ENCODE results near the gene ZCRB1. TPM values are rescaled to one million over a fixed set of nuclear protein-coding genes. Genes with fewer than 3 reads are reported as not detected.

Gene ZCRB1
- total RNA-seq, 1 experiment from 2014 or later, result 71.5 TPM

DNA sequence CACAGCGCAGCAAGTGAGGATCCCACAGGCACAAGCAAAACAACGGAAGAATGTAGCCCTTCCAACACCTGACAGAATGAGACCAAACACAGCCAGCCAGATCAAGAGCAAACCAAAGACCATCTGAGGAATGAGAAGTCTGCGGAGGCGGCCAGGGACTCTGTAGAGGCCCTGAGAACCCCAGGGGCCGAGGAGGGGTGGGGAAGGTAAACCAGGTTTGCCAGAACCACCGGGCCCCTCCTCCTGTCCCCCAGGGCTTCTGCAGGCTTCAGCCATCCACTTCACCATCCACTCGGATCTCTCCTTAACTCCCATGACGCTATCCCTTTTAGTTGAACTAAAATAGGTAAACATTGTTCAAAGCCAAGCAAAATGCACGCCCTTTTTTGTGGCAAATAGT is 37.4 kb downstream of the ZCRB1 start:
- H4K8ac ChIP-seq (replicated peaks; ENCODE audit: insufficient read length, low read depth, low read length), result no peak overlapping the region
- no peak overlapping the region for H2BK20ac ChIP-seq (ENCODE audit: low read depth, low read length, poor library complexity, severe bottlenecking)
- no peak overlapping the region for H2BK12ac ChIP-seq (ENCODE audit: insufficient read length, low read depth, low read length)
- no peak overlapping the region for H2AFZ ChIP-seq (ENCODE audit: low read length)
- no peaks in the 10 kb centered on the region for H3K79me2 ChIP-seq (ENCODE audit: insufficient read depth, low read length)
- H3K4me3 Mint-ChIP-seq, result no peak overlapping the region
- no peaks in the 10 kb centered on the region for H3K9me3 ChIP-seq (ENCODE audit: control insufficient read depth, low read depth, low read length)
- no peak overlapping the region for H3K4me2 ChIP-seq (ENCODE audit: insufficient read depth, insufficient read length, low read length)
- no peak overlapping the region for H3K14ac ChIP-seq (ENCODE audit: insufficient read depth, low read length)
- H3K79me1 ChIP-seq (ENCODE audit: insufficient read depth, low read depth, low read length, poor library complexity, severe bottlenecking), result no peaks in the 10 kb centered on the region
- H3K36me3 Mint-ChIP-seq (ENCODE audit: insufficient read depth in 1 of 3, low read depth in 3 of 3), result no peaks in the 10 kb centered on the region
- no peak overlapping the region for H4K91ac ChIP-seq (ENCODE audit: insufficient read length, low read depth, low read length)
- no peak overlapping the region for H3T11ph ChIP-seq (ENCODE audit: low read length)
- H3K27me3 Mint-ChIP-seq (ENCODE audit: low read depth), result peaks cover 15% of the 10 kb centered on the region
- H3K9ac ChIP-seq (ENCODE audit: extremely low read depth, insufficient read length, low read length), result no peak overlapping the region
- no peaks in the 10 kb centered on the region for H3K4me1 ChIP-seq (ENCODE audit: insufficient read depth, low read length)
- no peaks in the 10 kb centered on the region for H3K23me2 ChIP-seq (ENCODE audit: insufficient read length, low read depth, low read length, poor library complexity, severe bottlenecking)
- H3K4me1 Mint-ChIP-seq, result no peaks in the 10 kb centered on the region
- DNase-seq, result no peak
- H2BK5ac ChIP-seq (ENCODE audit: insufficient read length, low read length), result no peak overlapping the region
- H4K20me1 ChIP-seq (ENCODE audit: control insufficient read depth, insufficient read depth, insufficient read length), result no peaks in the 10 kb centered on the region
- no peak overlapping the region; a peak in 1 of 7 replicates for H3K27ac Mint-ChIP-seq
- no peak overlapping the region for H3K23ac ChIP-seq (ENCODE audit: insufficient read length, low read depth, low read length)
- no CpG with 5 or more reads among the region's 9 CpGs for WGBS (ENCODE audit: extremely low coverage, insufficient read length, low lambda C conversion rate)
- TF ChIP-seq, protein P1, sequence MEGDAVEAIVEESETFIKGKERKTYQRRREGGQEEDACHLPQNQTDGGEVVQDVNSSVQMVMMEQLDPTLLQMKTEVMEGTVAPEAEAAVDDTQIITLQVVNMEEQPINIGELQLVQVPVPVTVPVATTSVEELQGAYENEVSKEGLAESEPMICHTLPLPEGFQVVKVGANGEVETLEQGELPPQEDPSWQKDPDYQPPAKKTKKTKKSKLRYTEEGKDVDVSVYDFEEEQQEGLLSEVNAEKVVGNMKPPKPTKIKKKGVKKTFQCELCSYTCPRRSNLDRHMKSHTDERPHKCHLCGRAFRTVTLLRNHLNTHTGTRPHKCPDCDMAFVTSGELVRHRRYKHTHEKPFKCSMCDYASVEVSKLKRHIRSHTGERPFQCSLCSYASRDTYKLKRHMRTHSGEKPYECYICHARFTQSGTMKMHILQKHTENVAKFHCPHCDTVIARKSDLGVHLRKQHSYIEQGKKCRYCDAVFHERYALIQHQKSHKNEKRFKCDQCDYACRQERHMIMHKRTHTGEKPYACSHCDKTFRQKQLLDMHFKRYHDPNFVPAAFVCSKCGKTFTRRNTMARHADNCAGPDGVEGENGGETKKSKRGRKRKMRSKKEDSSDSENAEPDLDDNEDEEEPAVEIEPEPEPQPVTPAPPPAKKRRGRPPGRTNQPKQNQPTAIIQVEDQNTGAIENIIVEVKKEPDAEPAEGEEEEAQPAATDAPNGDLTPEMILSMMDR (conservative IDR thresholded peaks at IDR 0.05), result no peak
- no peaks in the 10 kb centered on the region for H3K27me3 ChIP-seq (ENCODE audit: insufficient read depth, low read length)
- H4K5ac ChIP-seq (ENCODE audit: insufficient read length, low read depth, low read length), result no peak overlapping the region
- H3K18ac ChIP-seq (ENCODE audit: insufficient read length, low read depth, low read length), result no peak overlapping the region
- no peak overlapping the region for H2BK15ac ChIP-seq (ENCODE audit: low read depth, low read length)
- H3K4ac ChIP-seq (ENCODE audit: low read depth, low read length), result no peak overlapping the region
- no peak overlapping the region for H2BK120ac ChIP-seq (ENCODE audit: low read depth, low read length, poor library complexity, severe bottlenecking)
- no peak overlapping the region for H3K27ac ChIP-seq (ENCODE audit: insufficient read length, low read depth, low read length)
- H3K56ac ChIP-seq (ENCODE audit: insufficient read length, low read depth, low read length), result no peak overlapping the region
- no peak overlapping the region for H2AK5ac ChIP-seq (ENCODE audit: insufficient read length, low read length)
- H3K9me3 Mint-ChIP-seq, result no peaks in the 10 kb centered on the region
